WTC11 (cell line): Measurements from ENCODE around the gene PALMD. TPM values are rescaled to one million over a fixed set of nuclear protein-coding genes. Genes with fewer than 3 reads are reported as not detected.

Source experiments
- ATAC-seq: fragments of 200-7000 bp; cut with Tn5 transposase; 2 replicates; pipeline ENCODE4 v1.10.0; 2021; ENCODE audit warnings: mild to moderate bottlenecking, moderate library complexity
- CTCF ChIA-PET: fragments of 300-600 bp; sonication (Branson Sonifier 250); formaldehyde crosslinking; loops from one replicate; lab custom pipeline; 2021; ENCODE audit warnings: antibody characterized with exemption; lab: Charles Lee
- POLR2A ChIA-PET: fragments of 350-600 bp; sonication (Branson Sonifier 250); formaldehyde crosslinking; loops from one replicate; lab custom pipeline; 2021; ENCODE audit warnings: antibody characterized with exemption; lab: Charles Lee
- DNase-seq: peaks from one replicate; pipeline ENCODE4 v3.0.0; 2021; ENCODE audit warnings: low spot score
- H3K27ac Mint-ChIP-seq: 2 replicates; pipeline ENCODE4 v1.8.0; 2021; ENCODE audit warnings: mixed read lengths
- H3K27me3 Mint-ChIP-seq: 2 replicates; pipeline ENCODE4 v1.8.0; 2021; ENCODE audit warnings: low read depth, mild to moderate bottlenecking, moderate library complexity, mixed read lengths
- H3K36me3 Mint-ChIP-seq: 2 replicates; pipeline ENCODE4 v1.8.0; 2021; ENCODE audit warnings: mixed read lengths
- H3K4me1 Mint-ChIP-seq: 2 replicates; pipeline ENCODE4 v1.8.0; 2022; ENCODE audit warnings: mixed read lengths
- H3K4me3 Mint-ChIP-seq: 2 replicates; pipeline ENCODE4 v1.8.0; 2021; ENCODE audit warnings: mild to moderate bottlenecking, moderate library complexity, mixed read lengths
- H3K9me3 Mint-ChIP-seq: 2 replicates; pipeline ENCODE4 v1.8.0; 2021; ENCODE audit warnings: mixed read lengths
- ATF1 ChIP-seq: sonication (generic); formaldehyde crosslinking; IDR thresholded peaks from 2 replicates; pipeline ENCODE4 v1.8.1; 2023; ENCODE audit warnings: mild to moderate bottlenecking, moderate library complexity, missing genetic modification reagents
- FOXK1 ChIP-seq: sonication (generic); formaldehyde crosslinking; IDR thresholded peaks from 2 replicates; pipeline ENCODE4 v1.8.0; 2022; ENCODE audit warnings: mild to moderate bottlenecking, moderate library complexity, missing genetic modification reagents
- FOXP1 ChIP-seq: sonication (generic); formaldehyde crosslinking; IDR thresholded peaks from 2 replicates; pipeline ENCODE4 v1.8.0; 2022; ENCODE audit warnings: missing genetic modification reagents, mild to moderate bottlenecking, moderate library complexity, borderline replicate concordance
- GRHL2 ChIP-seq: fragments of 250-450 bp; sonication (Bioruptor Pico); IDR thresholded peaks from 2 replicates; pipeline ENCODE4 v1.8.0; 2022; ENCODE audit warnings: mild to moderate bottlenecking, moderate library complexity; ENCODE audit not compliant: insufficient replicate concordance, severe bottlenecking
- NR2C2 ChIP-seq: sonication (generic); formaldehyde crosslinking; IDR thresholded peaks from 2 replicates; pipeline ENCODE4 v1.8.0; 2022; ENCODE audit warnings: mild to moderate bottlenecking, missing genetic modification reagents
- SMAD4 ChIP-seq: sonication (generic); formaldehyde crosslinking; IDR thresholded peaks from 2 replicates; pipeline ENCODE4 v1.8.0; 2022; ENCODE audit warnings: mild to moderate bottlenecking, missing genetic modification reagents
- ZBTB21 ChIP-seq: sonication (generic); formaldehyde crosslinking; IDR thresholded peaks from 2 replicates; pipeline ENCODE4 v1.8.1; 2023; ENCODE audit warnings: mild to moderate bottlenecking, missing genetic modification reagents, borderline replicate concordance
- ZNF317 ChIP-seq: sonication (generic); formaldehyde crosslinking; IDR thresholded peaks from 2 replicates; pipeline ENCODE4 v1.8.1; 2023; ENCODE audit warnings: low read depth, mild to moderate bottlenecking, moderate library complexity, missing genetic modification reagents, borderline replicate concordance
- total RNA-seq: library from RNA; stranded (reverse); gene quantifications from 3 replicates; pipeline ENCODE4 v1.2.3, GENCODE V29; 2021

PALMD gene
- total RNA-seq, 1 experiment from 2014 or later: 0.07 TPM

GRCh38 chr1:99740141-99740540, 94.2 kb downstream of the PALMD start:
- Mint-ChIP-seq H3K27me3 (no peaks in the 10 kb centered on the region), H3K36me3 (peaks cover 3% of the 10 kb centered on the region; the same call in 1 of the 2 replicates), H3K27ac (no peak overlapping the region), H3K9me3 (no peaks in the 10 kb centered on the region), H3K4me1 (peaks cover 6% of the 10 kb centered on the region; the same call in 1 of the 2 replicates), H3K4me3 (no peak overlapping the region)
- DNase-seq (no peak), ATAC-seq (no peak)
- ChIA-PET POLR2A (no interaction called here), CTCF (no interaction called here)
- no peak for TF ChIP-seq ATF1
- no peak for TF ChIP-seq GRHL2
- TF ChIP-seq ZNF317 (CRISPR knock-in tag): no peak
- no peak for TF ChIP-seq NR2C2 (CRISPR knock-in tag)
- TF ChIP-seq ZBTB21 (CRISPR knock-in tag): no peak
- no peak for TF ChIP-seq FOXP1 (CRISPR knock-in tag)
- TF ChIP-seq SMAD4 (CRISPR knock-in tag): no peak
- no peak for TF ChIP-seq FOXK1 (CRISPR knock-in tag)

Other genes starting within 250 kb of the PALMD start
- gene FRRS1, start 120.5 kb downstream of the PALMD start, total RNA-seq: 6.0 to 6.2 TPM (median 6.1 TPM) in 3 replicates
- 20.2 to 22.5 TPM (median 21.6 TPM) in 3 replicates for gene AGL, start 204.2 kb downstream of the PALMD start, total RNA-seq